ENCODE results near the gene DONSON. TPM values are rescaled to one million over a fixed set of nuclear protein-coding genes. Genes with fewer than 3 reads are reported as not detected.
"Not testable (repeated sequence)": the region's sequence is repeated elsewhere in the genome, so short reads cannot be mapped to it uniquely, and the experiment has no call there.

The DONSON gene
- total RNA-seq, 3 donors from 2014 or later (not counting 1 experiment from before 2014, with no cell fraction given), result 17.0 to 18.3 (median 17.3) TPM

DNA sequence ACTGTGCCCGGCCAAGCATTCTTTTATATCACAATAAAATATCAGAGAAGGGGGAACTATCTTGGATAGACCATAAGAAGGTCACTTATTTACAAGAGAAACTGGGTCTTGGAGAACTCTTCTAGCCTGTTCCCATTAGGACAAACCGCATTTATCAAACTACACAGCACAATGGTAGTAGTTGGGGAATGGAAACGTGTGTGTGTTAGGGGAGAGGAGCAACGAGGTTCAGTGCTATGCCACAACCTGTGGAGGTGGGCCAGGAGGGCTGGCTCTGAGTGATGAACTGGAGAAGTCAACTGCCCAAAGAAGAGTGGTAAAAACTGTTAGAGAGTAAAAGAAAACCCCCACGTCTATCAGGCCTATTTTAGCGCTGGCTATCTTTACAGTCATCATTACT is 1.6 kb downstream of the DONSON start:
- Mint-ChIP-seq H3K4me3 (peak overlapping the region; percentile 68), H3K27ac (peak overlapping the region in 1 of 2 donors; percentile 22), H3K27me3 (ENCODE audit: low read depth in 2 of 2) (no peaks in the 10 kb centered on the region), H3K4me1 (peaks cover 15 to 17% of the 10 kb centered on the region in 2 donors), H3K9me3 (no peaks in the 10 kb centered on the region), H3K36me3 (no peaks in the 10 kb centered on the region)
- Histone ChIP-seq H3K36me3 (ENCODE audit: control insufficient read depth, insufficient read depth, low read length) (peaks cover 2% of the 10 kb centered on the region), H3K4me1 (ENCODE audit: control insufficient read depth, insufficient read depth, low read length) (peaks cover 10% of the 10 kb centered on the region), H3K4me3 (ENCODE audit: low read length) (no peak overlapping the region), H3K27me3 (ENCODE audit: control insufficient read depth, insufficient read depth, low read length) (no peaks in the 10 kb centered on the region), H3K27ac (ENCODE audit: low read length) (no peak overlapping the region), H3K9me3 (ENCODE audit: control insufficient read depth, insufficient read depth, low read length) (no peaks in the 10 kb centered on the region)
- DNase-seq, result no peak
- no peak for ATAC-seq
- intact Hi-C loops (cut with micrococcal nuclease), result loop anchor here (5.0 kb wide), 2 partner anchors 45 to 105 kb away; partner anchors contain the start of genes GART and SON
- TF ChIP-seq, protein P1, sequence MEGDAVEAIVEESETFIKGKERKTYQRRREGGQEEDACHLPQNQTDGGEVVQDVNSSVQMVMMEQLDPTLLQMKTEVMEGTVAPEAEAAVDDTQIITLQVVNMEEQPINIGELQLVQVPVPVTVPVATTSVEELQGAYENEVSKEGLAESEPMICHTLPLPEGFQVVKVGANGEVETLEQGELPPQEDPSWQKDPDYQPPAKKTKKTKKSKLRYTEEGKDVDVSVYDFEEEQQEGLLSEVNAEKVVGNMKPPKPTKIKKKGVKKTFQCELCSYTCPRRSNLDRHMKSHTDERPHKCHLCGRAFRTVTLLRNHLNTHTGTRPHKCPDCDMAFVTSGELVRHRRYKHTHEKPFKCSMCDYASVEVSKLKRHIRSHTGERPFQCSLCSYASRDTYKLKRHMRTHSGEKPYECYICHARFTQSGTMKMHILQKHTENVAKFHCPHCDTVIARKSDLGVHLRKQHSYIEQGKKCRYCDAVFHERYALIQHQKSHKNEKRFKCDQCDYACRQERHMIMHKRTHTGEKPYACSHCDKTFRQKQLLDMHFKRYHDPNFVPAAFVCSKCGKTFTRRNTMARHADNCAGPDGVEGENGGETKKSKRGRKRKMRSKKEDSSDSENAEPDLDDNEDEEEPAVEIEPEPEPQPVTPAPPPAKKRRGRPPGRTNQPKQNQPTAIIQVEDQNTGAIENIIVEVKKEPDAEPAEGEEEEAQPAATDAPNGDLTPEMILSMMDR (IDR thresholded peaks at IDR 0.05), result no peak
- 78% methylated on average over 4 of the region's 6 CpGs for WGBS (ENCODE audit: insufficient coverage)

DNA sequence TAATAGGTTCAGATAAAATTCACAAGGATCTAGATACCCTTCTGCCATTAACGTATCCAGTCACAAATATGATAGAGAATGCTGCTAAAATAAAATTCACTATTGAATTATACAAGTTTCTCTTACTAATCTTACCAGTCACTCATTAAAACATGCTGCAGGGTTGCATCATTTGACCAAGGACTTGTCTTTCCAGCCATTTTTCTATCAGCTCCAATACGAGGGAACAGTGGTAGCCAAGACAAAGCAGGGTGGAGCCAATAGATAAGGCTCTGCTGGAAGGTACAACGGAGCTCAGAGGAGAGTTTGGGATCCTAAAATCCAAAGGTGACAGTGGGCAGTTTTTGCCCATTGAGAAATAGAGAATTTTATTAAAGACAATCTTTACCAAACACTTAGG is 4.0 kb downstream of the DONSON start:
- Mint-ChIP-seq H3K4me3 (no peak overlapping the region), H3K36me3 (no peaks in the 10 kb centered on the region), H3K4me1 (peaks cover 15 to 17% of the 10 kb centered on the region in 2 donors), H3K27me3 (ENCODE audit: low read depth in 2 of 2) (no peaks in the 10 kb centered on the region), H3K27ac (no peak overlapping the region), H3K9me3 (no peaks in the 10 kb centered on the region)
- ATAC-seq (no peak), DNase-seq (no peak)
- WGBS (ENCODE audit: insufficient coverage), result 100% methylated on average over 2 of the region's 3 CpGs
- Histone ChIP-seq H3K36me3 (ENCODE audit: control insufficient read depth, insufficient read depth, low read length) (peaks cover 3% of the 10 kb centered on the region), H3K27me3 (ENCODE audit: control insufficient read depth, insufficient read depth, low read length) (no peaks in the 10 kb centered on the region), H3K4me3 (ENCODE audit: low read length) (no peak overlapping the region), H3K27ac (ENCODE audit: low read length) (no peak overlapping the region), H3K9me3 (ENCODE audit: control insufficient read depth, insufficient read depth, low read length) (no peaks in the 10 kb centered on the region), H3K4me1 (ENCODE audit: control insufficient read depth, insufficient read depth, low read length) (peaks cover 10% of the 10 kb centered on the region)
- TF ChIP-seq, protein P1 (IDR thresholded peaks at IDR 0.05), result no peak
- intact Hi-C loops (cut with micrococcal nuclease), result no loop called here

DNA sequence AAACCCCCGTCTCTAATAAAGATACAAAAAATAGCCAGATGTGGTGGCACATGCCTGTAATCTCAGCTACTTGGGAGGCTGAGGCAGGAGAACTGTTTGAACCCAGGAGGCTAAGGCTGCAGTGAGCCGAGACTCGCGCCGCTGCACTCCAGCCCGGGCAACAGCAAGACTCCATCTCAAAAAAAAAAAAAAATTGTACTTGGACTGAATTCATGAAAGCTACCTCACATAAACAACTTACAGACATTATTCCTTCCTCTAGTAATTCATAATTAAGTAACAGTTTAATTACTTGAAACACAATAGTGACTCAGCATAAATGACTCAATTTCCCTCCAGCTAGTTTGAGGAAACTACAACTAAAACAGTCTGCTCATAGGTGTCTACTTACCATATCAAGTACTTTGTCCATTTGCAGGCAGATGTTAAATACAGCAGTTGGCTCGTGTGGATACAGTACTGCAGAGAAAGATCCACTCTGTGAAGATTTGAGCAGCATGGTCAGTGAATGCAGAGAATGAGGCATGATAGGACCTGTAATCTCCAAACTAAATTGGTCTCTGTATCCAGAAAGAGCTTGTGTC is 9.4 kb downstream of the DONSON start:
- H3K9me3 Mint-ChIP-seq, result no peaks in the 10 kb centered on the region
- DNase-seq (no peak), ATAC-seq (no peak)
- H3K36me3 Mint-ChIP-seq, result peaks cover 8% of the 10 kb centered on the region
- Histone ChIP-seq H3K27ac (ENCODE audit: low read length) (no peak overlapping the region), H3K27me3 (ENCODE audit: control insufficient read depth, insufficient read depth, low read length) (no peaks in the 10 kb centered on the region), H3K4me1 (ENCODE audit: control insufficient read depth, insufficient read depth, low read length) (no peaks in the 10 kb centered on the region), H3K9me3 (ENCODE audit: control insufficient read depth, insufficient read depth, low read length) (no peaks in the 10 kb centered on the region), H3K4me3 (ENCODE audit: low read length) (no peak overlapping the region), H3K36me3 (ENCODE audit: control insufficient read depth, insufficient read depth, low read length) (peaks cover 44% of the 10 kb centered on the region)
- H3K4me1 Mint-ChIP-seq, result peaks cover 0 to 6% of the 10 kb centered on the region in 2 donors
- TF ChIP-seq, protein P1 (IDR thresholded peaks at IDR 0.05), result no peak
- H3K27me3 Mint-ChIP-seq (ENCODE audit: low read depth in 2 of 2), result no peaks in the 10 kb centered on the region
- 93% methylated on average over 7 of the region's 7 CpGs for WGBS (ENCODE audit: insufficient coverage)
- peak overlapping the region; percentile 6 for H3K4me3 Mint-ChIP-seq
- peak overlapping the region in 1 of 2 donors; percentile 66 for H3K27ac Mint-ChIP-seq
- intact Hi-C loops (cut with micrococcal nuclease), result no loop called here

DNA sequence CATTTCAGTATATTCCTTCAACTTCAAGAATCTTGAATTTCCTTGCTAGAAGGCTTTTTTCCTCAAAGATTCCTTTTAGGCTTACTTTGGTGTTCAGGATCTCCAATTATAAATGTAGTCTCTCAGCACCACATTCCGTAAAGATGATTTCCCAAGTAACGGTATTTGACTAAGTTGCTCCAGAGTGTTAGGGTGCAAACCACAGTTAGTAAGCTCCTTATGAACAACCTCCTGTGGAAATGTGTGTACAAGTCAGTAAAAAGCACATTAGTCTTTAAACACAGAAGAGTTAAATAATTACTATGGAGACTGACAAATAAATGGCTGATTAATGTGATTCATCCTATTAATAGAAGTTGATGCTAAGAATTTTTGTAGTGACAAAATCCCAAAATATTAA is 10.3 kb downstream of the DONSON start:
- intact Hi-C loops (cut with micrococcal nuclease), result no loop called here
- Histone ChIP-seq H3K9me3 (ENCODE audit: control insufficient read depth, insufficient read depth, low read length) (no peaks in the 10 kb centered on the region), H3K27me3 (ENCODE audit: control insufficient read depth, insufficient read depth, low read length) (no peaks in the 10 kb centered on the region), H3K4me1 (ENCODE audit: control insufficient read depth, insufficient read depth, low read length) (no peaks in the 10 kb centered on the region), H3K36me3 (ENCODE audit: control insufficient read depth, insufficient read depth, low read length) (peaks cover 52% of the 10 kb centered on the region), H3K4me3 (ENCODE audit: low read length) (no peak overlapping the region), H3K27ac (ENCODE audit: low read length) (no peak overlapping the region)
- H3K4me1 Mint-ChIP-seq, result peaks cover 0 to 6% of the 10 kb centered on the region in 2 donors
- WGBS (ENCODE audit: insufficient coverage), result 95% methylated on average over 2 of the region's 2 CpGs
- TF ChIP-seq, protein P1 (IDR thresholded peaks at IDR 0.05), result no peak
- no peak overlapping the region for H3K4me3 Mint-ChIP-seq
- H3K36me3 Mint-ChIP-seq, result peaks cover 8% of the 10 kb centered on the region
- no peaks in the 10 kb centered on the region for H3K9me3 Mint-ChIP-seq
- ATAC-seq, result no peak
- no peak for DNase-seq
- H3K27me3 Mint-ChIP-seq (ENCODE audit: low read depth in 2 of 2), result no peaks in the 10 kb centered on the region
- no peak overlapping the region for H3K27ac Mint-ChIP-seq

DNA sequence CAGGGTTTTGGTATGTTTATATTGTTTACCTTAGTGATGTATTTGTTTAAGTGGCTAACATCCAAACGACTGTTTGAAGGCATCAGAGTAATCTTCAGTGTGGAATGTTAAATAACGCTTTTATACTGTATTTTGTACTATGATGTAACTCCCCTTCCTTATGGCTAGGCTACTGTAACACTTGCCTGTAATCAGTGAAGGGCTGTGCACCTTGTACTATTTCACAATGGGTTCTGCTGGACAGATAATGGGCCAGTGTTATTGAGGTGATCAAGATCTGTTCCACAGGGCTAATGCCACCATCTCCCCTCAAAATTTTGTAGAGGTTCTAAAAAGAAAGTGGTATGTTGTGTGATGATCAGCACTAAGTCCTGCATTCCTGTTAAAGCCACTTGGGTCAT is 11.7 kb downstream of the DONSON start:
- no CpG with 5 or more reads among the region's 2 CpGs for WGBS (ENCODE audit: insufficient coverage)
- H3K4me3 Mint-ChIP-seq, result not testable (repeated sequence)

More for the DNA sequence above, 11.7 kb downstream of the DONSON start:
- H3K36me3 Mint-ChIP-seq, result peaks cover 16% of the 10 kb centered on the region
- peaks cover 62% of the 10 kb centered on the region for H3K36me3 ChIP-seq (ENCODE audit: control insufficient read depth, insufficient read depth, low read length)
- intact Hi-C loops (cut with micrococcal nuclease); H3K9me3 ChIP-seq (ENCODE audit: control insufficient read depth, insufficient read depth, low read length); H3K27me3 Mint-ChIP-seq (ENCODE audit: low read depth in 2 of 2); DNase-seq; H3K27ac ChIP-seq (ENCODE audit: low read length); H3K27ac Mint-ChIP-seq; H3K9me3 Mint-ChIP-seq; H3K4me1 Mint-ChIP-seq; H3K4me3 ChIP-seq (ENCODE audit: low read length); H3K4me1 ChIP-seq (ENCODE audit: control insufficient read depth, insufficient read depth, low read length); ATAC-seq; H3K27me3 ChIP-seq (ENCODE audit: control insufficient read depth, insufficient read depth, low read length): not testable (repeated sequence)

Measured in natural killer cell (primary cell).